ENCODE measurements around the gene STAM2. TPM values are rescaled to one million over a fixed set of nuclear protein-coding genes. Genes with fewer than 3 reads are reported as not detected.
A peak's percentile ranks its signal among the peaks of the same experiment; 100 is the strongest.

The STAM2 gene
- total and polyA plus RNA-seq, 2 of the 13 experiments (the other 11 are each of a cell fraction or from before 2014, with no cell fraction given), result 14.7 to 24.1 TPM

- TF ChIP-seq, protein P1, sequence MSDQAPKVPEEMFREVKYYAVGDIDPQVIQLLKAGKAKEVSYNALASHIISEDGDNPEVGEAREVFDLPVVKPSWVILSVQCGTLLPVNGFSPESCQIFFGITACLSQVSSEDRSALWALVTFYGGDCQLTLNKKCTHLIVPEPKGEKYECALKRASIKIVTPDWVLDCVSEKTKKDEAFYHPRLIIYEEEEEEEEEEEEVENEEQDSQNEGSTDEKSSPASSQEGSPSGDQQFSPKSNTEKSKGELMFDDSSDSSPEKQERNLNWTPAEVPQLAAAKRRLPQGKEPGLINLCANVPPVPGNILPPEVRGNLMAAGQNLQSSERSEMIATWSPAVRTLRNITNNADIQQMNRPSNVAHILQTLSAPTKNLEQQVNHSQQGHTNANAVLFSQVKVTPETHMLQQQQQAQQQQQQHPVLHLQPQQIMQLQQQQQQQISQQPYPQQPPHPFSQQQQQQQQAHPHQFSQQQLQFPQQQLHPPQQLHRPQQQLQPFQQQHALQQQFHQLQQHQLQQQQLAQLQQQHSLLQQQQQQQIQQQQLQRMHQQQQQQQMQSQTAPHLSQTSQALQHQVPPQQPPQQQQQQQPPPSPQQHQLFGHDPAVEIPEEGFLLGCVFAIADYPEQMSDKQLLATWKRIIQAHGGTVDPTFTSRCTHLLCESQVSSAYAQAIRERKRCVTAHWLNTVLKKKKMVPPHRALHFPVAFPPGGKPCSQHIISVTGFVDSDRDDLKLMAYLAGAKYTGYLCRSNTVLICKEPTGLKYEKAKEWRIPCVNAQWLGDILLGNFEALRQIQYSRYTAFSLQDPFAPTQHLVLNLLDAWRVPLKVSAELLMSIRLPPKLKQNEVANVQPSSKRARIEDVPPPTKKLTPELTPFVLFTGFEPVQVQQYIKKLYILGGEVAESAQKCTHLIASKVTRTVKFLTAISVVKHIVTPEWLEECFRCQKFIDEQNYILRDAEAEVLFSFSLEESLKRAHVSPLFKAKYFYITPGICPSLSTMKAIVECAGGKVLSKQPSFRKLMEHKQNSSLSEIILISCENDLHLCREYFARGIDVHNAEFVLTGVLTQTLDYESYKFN (CRISPR knock-in tag; conservative IDR thresholded peaks at IDR 0.05), result peak; percentile 19; the same call in 1 of the 2 replicates
- TF ChIP-seq ZNF615 (CRISPR knock-in tag; IDR thresholded peaks at IDR 0.05; ENCODE audit: borderline replicate concordance) (peak; percentile 74; the same call in 1 of the 2 replicates), NFKBIZ (CRISPR knock-in tag; IDR thresholded peaks at IDR 0.05) (no peak), HNF1A (IDR thresholded peaks at IDR 0.05; ENCODE audit: low read depth) (no peak), HNF1A (CRISPR knock-in tag; IDR thresholded peaks at IDR 0.05; ENCODE audit: borderline replicate concordance) (no peak), CENPT (CRISPR knock-in tag; IDR thresholded peaks at IDR 0.05; ENCODE audit: low read depth) (no peak), CBFB (CRISPR knock-in tag; IDR thresholded peaks at IDR 0.05) (no peak), MBNL3 (CRISPR knock-in tag; conservative IDR thresholded peaks at IDR 0.05) (no peak), ZNF83 (CRISPR knock-in tag; IDR thresholded peaks at IDR 0.05; ENCODE audit: borderline replicate concordance) (no peak), ZNF337 (CRISPR knock-in tag; IDR thresholded peaks at IDR 0.05; ENCODE audit: borderline replicate concordance, low read depth) (no peak; the same call in 1 of the 2 replicates), TBX3 (IDR thresholded peaks at IDR 0.05; ENCODE audit: borderline replicate concordance) (no peak), ZNF597 (CRISPR knock-in tag; IDR thresholded peaks at IDR 0.05) (no peak), SUZ12 (IDR thresholded peaks at IDR 0.05; ENCODE audit: low read depth, low read length) (no peak), ATF5 (CRISPR knock-in tag; IDR thresholded peaks at IDR 0.05; ENCODE audit: low read depth) (no peak), AGO2 (optimal IDR thresholded peaks at IDR 0.05; ENCODE audit: low read depth, low read length) (no peak), ZXDC (CRISPR knock-in tag; IDR thresholded peaks at IDR 0.05) (no peak)
Measured at GRCh38 chr2:152176113-152176714, 651 bp upstream of the STAM2 start (continued).
